HEK293T (cell line): Measurements from ENCODE around the gene TMEM107.
A peak's percentile ranks its signal among the peaks of the same experiment; 100 is the strongest.

Experiments used
- CTCF ChIA-PET: fragments of 350-600 bp; formaldehyde crosslinking; extraction: SDS; loops from one replicate; lab custom pipeline; 2021; ENCODE audit warnings: antibody characterized with exemption, inconsistent platforms; lab: Yijun Ruan, JAX
- POLR2A ChIA-PET: fragments of 350-600 bp; formaldehyde crosslinking; extraction: SDS; loops from one replicate; lab custom pipeline; 2020; ENCODE audit warnings: antibody characterized with exemption, inconsistent platforms; lab: Yijun Ruan, JAX
- DNase-seq: peaks from one replicate; pipeline ENCODE4 v3.0.0; 2012; ENCODE audit warnings: mixed read lengths; ENCODE audit errors: extremely low spot score
- ARNT ChIP-seq: fragments of 450-650 bp; IDR thresholded peaks from 2 replicates; pipeline ENCODE4 v1.6.1; 2017; ENCODE audit warnings: mild to moderate bottlenecking
- BHLHE40 ChIP-seq: fragments of 450-650 bp; IDR thresholded peaks from 2 replicates; pipeline ENCODE4 v1.6.1; 2016; ENCODE audit warnings: mild to moderate bottlenecking, moderate library complexity, borderline replicate concordance
- CTBP1 ChIP-seq: fragments of 450-650 bp; IDR thresholded peaks from 2 replicates; pipeline ENCODE4 v1.6.1; 2016; ENCODE audit warnings: borderline replicate concordance
- ELF4 ChIP-seq: fragments of 450-650 bp; IDR thresholded peaks from 2 replicates; pipeline ENCODE4 v1.6.1; 2017; ENCODE audit warnings: antibody characterized with exemption
- FOXA1 ChIP-seq: fragments of 450-650 bp; IDR thresholded peaks from 2 replicates; pipeline ENCODE4 v1.6.1; 2016; ENCODE audit warnings: mild to moderate bottlenecking
- FOXK2 ChIP-seq: fragments of 450-650 bp; IDR thresholded peaks from 2 replicates; pipeline ENCODE4 v1.6.1; 2016; ENCODE audit warnings: mild to moderate bottlenecking
- FOXM1 ChIP-seq: fragments of 450-650 bp; IDR thresholded peaks from 2 replicates; pipeline ENCODE4 v1.6.1; 2017; ENCODE audit warnings: mild to moderate bottlenecking, borderline replicate concordance
- HDGF ChIP-seq: fragments of 450-650 bp; IDR thresholded peaks from 2 replicates; pipeline ENCODE4 v1.6.1; 2017; ENCODE audit warnings: antibody characterized with exemption, borderline replicate concordance
- L3MBTL2 ChIP-seq: fragments of 450-650 bp; conservative IDR thresholded peaks from 2 replicates; pipeline ENCODE4 v1.6.1; 2016; ENCODE audit warnings: mild to moderate bottlenecking
- LEF1 ChIP-seq: fragments of 450-650 bp; IDR thresholded peaks from 2 replicates; pipeline ENCODE4 v1.6.1; 2017; ENCODE audit warnings: mild to moderate bottlenecking, borderline replicate concordance
- NFRKB ChIP-seq: fragments of 450-650 bp; IDR thresholded peaks from 2 replicates; pipeline ENCODE4 v1.6.1; 2016; ENCODE audit warnings: mild to moderate bottlenecking, moderate library complexity
- PKNOX1 ChIP-seq: fragments of 450-650 bp; IDR thresholded peaks from 2 replicates; pipeline ENCODE4 v1.6.1; 2016
- SP1 ChIP-seq: fragments of 450-650 bp; IDR thresholded peaks from 2 replicates; pipeline ENCODE4 v1.6.1; 2017
- SUZ12 ChIP-seq: fragments of 450-650 bp; IDR thresholded peaks from 2 replicates; pipeline ENCODE4 v1.6.1; 2016; ENCODE audit warnings: mild to moderate bottlenecking
- TARDBP ChIP-seq: fragments of 450-650 bp; IDR thresholded peaks from 2 replicates; pipeline ENCODE4 v1.6.1; 2016
- ZNF384 ChIP-seq: fragments of 450-650 bp; IDR thresholded peaks from 2 replicates; pipeline ENCODE4 v1.6.1; 2016

Gene TMEM107

GRCh38 chr17:8154608-8155155 is 21.5 kb downstream of the TMEM107 start:
- ChIA-PET POLR2A (interaction anchor here (1.2 to 6.1 kb wide), 6 partner anchors 15 to 140 kb away, joined by 3 to 53 read pairs (median 4); partner anchors contain the start of genes CTC1, SLC25A35 and TMEM107), CTCF (no interaction called here)
- DNase-seq = no peak
- TF ChIP-seq FOXK2 (no peak), SP1 (no peak), ARNT (no peak), TARDBP (no peak), ZNF384 (no peak), BHLHE40 (no peak), NFRKB (no peak), PKNOX1 (no peak), HDGF (no peak), ELF4 (no peak), L3MBTL2 (no peak), CTBP1 (no peak), FOXM1 (no peak), SUZ12 (no peak), FOXA1 (no peak), LEF1 (no peak)

GRCh38 chr17:8153957-8154607 is 22.1 kb downstream of the TMEM107 start:
- POLR2A ChIA-PET = interaction anchor here (1.2 to 6.1 kb wide), 7 partner anchors 15 to 141 kb away, joined by 3 to 53 read pairs (median 5); partner anchors contain the start of genes AURKB, CTC1, SLC25A35 and TMEM107
- peak; percentile 73 for DNase-seq
- TF ChIP-seq L3MBTL2 = peak; percentile 47; the same call in 1 of the 2 replicates
- TF ChIP-seq SUZ12 = no peak
- CTCF ChIA-PET = interaction anchor here (0.6 kb wide), 1 partner anchor 399 kb away, joined by 4 read pairs; no protein-coding TSS in a partner anchor

- POLR2A ChIA-PET = interaction anchor here (1.2 to 6.1 kb wide), 6 partner anchors 14 to 142 kb away, joined by 4 to 53 read pairs (median 5); partner anchors contain the start of genes AURKB, CTC1 and SLC25A35
- no peak for DNase-seq
Measured at GRCh38 chr17:8153525-8153956, 22.6 kb downstream of the TMEM107 start.

GRCh38 chr17:8153031-8153451 is 23.1 kb downstream of the TMEM107 start:
- CTCF ChIA-PET = interaction anchor here (0.6 kb wide), 1 partner anchor 37 kb away, joined by 4 read pairs; the partner anchor contains the start of gene BORCS6
- TF ChIP-seq ARNT (no peak), BHLHE40 (no peak), CTBP1 (no peak), ZNF384 (no peak), SUZ12 (no peak), TARDBP (no peak), FOXK2 (no peak), L3MBTL2 (no peak), FOXA1 (no peak), FOXM1 (no peak), ELF4 (no peak), HDGF (no peak), SP1 (no peak), NFRKB (no peak), LEF1 (no peak)
- DNase-seq = no peak
- POLR2A ChIA-PET = interaction anchor here (1.4 to 6.1 kb wide), 5 partner anchors 14 to 95 kb away, joined by 4 to 53 read pairs (median 5); partner anchors contain the start of genes AURKB and CTC1

More at GRCh38 chr17:8153525-8153956, 22.6 kb downstream of the TMEM107 start:
- CTCF ChIA-PET = interaction anchor here (0.6 kb wide), 2 partner anchors 37 to 399 kb away, joined by 4 read pairs; partner anchors contain the start of gene BORCS6
- TF ChIP-seq CTBP1 = no peak
- no peak for TF ChIP-seq SUZ12
- 0 out of 2 replicates have a peak, but pooled peaks have one; percentile 10 for TF ChIP-seq L3MBTL2
- no peak for TF ChIP-seq SP1
- TF ChIP-seq PKNOX1 = no peak
- TF ChIP-seq ARNT = no peak
- no peak for TF ChIP-seq LEF1
- no peak for TF ChIP-seq HDGF

GRCh38 chr17:8152112-8152775 is 23.9 kb downstream of the TMEM107 start, which contains the start of gene PER1:
TSS of gene PER1 (minus strand) at chr17:8152404. CDS start at chr17:8150706, 1,698 bp downstream.
- ChIA-PET CTCF (interaction anchor here (0.6 kb wide), 1 partner anchor 33 kb away, joined by 3 read pairs; no protein-coding TSS in a partner anchor), POLR2A (interaction anchor here (0.6 to 6.1 kb wide), 6 partner anchors 9 to 90 kb away, joined by 3 to 53 read pairs (median 7); partner anchors contain the start of gene HES7)
- TF ChIP-seq LEF1 (no peak), CTBP1 (no peak), HDGF (peak; percentile 51; the same call in 1 of the 2 replicates), TARDBP (no peak), L3MBTL2 (peak; percentile 93)
- DNase-seq = peak; percentile 85
